B cell (primary cell): ENCODE measurements around the gene RAD51B. TPM values are rescaled to one million over a fixed set of nuclear protein-coding genes. Genes with fewer than 3 reads are reported as not detected.

Experiments used
- ATAC-seq: fragments of 200-7000 bp; cut with Tn5 transposase; one replicate; pipeline ENCODE4 v1.10.0; 2021; ENCODE audit warnings: low read depth, mild to moderate bottlenecking, moderate number of reproducible peaks, moderate library complexity
- CTCF ChIA-PET: fragments of 350-600 bp; sonication (Branson Sonifier 250); formaldehyde crosslinking; loops from one replicate; lab custom pipeline; 2021; ENCODE audit warnings: antibody characterized with exemption, inconsistent platforms; lab: Charles Lee
- POLR2A ChIA-PET: fragments of 350-600 bp; sonication (Branson Sonifier 250); formaldehyde crosslinking; loops from one replicate; lab custom pipeline; 2021; ENCODE audit warnings: antibody characterized with exemption; lab: Charles Lee
- DNase-seq: peaks from one replicate; pipeline ENCODE4 v3.0.0; 2013
- H2AFZ ChIP-seq: 2 replicates; pipeline ENCODE4 v1.6.1; 2012; ENCODE audit warnings: mild to moderate bottlenecking, low read depth, low read length; ENCODE audit not compliant: insufficient read depth, poor library complexity, severe bottlenecking
- H3K27ac ChIP-seq, 2 donors: 1 replicate in 1 of 2; 2 replicates in 1 of 2; pipeline ENCODE4 v1.5.1; 2012 to 2013; ENCODE audit warnings: low read length in 2 of 2, mild to moderate bottlenecking in 2 of 2, moderate library complexity in 1 of 2
- H3K27me3 ChIP-seq, 4 experiments: fragments of 200-600 bp in 1 of 4; sonication (generic) in 1 of 4; replicated peaks in 1 of 4; 1 replicate in 2 of 4; 2 replicates in 2 of 4; pipeline versions ENCODE4 v1.6.1 to v1.7.0; 2013 to 2016; ENCODE audit warnings: low read length in 3 of 4, mild to moderate bottlenecking in 2 of 4, mixed read lengths in 1 of 4, moderate library complexity in 1 of 4; ENCODE audit not compliant: insufficient read depth in 4 of 4, control insufficient read depth in 3 of 4; ENCODE audit errors: control extremely low read depth in 1 of 4
- H3K36me3 ChIP-seq, 2 experiments: replicated peaks in 1 of 2; 1 replicate in 1 of 2; 2 replicates in 1 of 2; pipeline versions ENCODE4 v1.6.1 to v1.7.1; 2013; ENCODE audit warnings: low read length in 1 of 2; ENCODE audit not compliant: insufficient read depth in 2 of 2, control insufficient read depth in 1 of 2; ENCODE audit errors: control extremely low read depth in 1 of 2, extremely low read depth in 1 of 2
- H3K4me1 ChIP-seq, 2 donors: fragments of 200-600 bp in 1 of 2; sonication (generic) in 1 of 2; 1 replicate in 1 of 2; 2 replicates in 1 of 2; pipeline versions ENCODE4 v1.5.1 to v1.6.1; 2013 to 2017; ENCODE audit warnings: low read length in 2 of 2; ENCODE audit not compliant: control insufficient read depth in 2 of 2, insufficient read depth in 2 of 2
- H3K4me2 ChIP-seq: replicated peaks from 2 replicates; pipeline ENCODE3; 2012; ENCODE audit warnings: mild to moderate bottlenecking, low read depth, low read length; ENCODE audit not compliant: poor library complexity, severe bottlenecking
- H3K4me3 ChIP-seq, 5 experiments: fragments of 200-600 bp in 1 of 5; sonication (generic) in 1 of 5; 1 replicate in 3 of 5; 2 replicates in 2 of 5; pipeline versions ENCODE4 v1.5.1 to v1.7.0; 2011 to 2016; ENCODE audit warnings: low read length in 4 of 5, mild to moderate bottlenecking in 4 of 5, low read depth in 2 of 5, control low read depth in 1 of 5, moderate library complexity in 1 of 5; ENCODE audit not compliant: insufficient read depth in 1 of 5; ENCODE audit errors: control extremely low read depth in 1 of 5, extremely low read depth in 1 of 5
- H3K79me2 ChIP-seq: fragments of 200-600 bp; sonication (generic); one replicate; pipeline ENCODE4 v1.6.0; 2016; ENCODE audit warnings: low read length; ENCODE audit not compliant: control insufficient read depth, insufficient read depth
- H3K9ac ChIP-seq: fragments of 200-600 bp; sonication (generic); 2 replicates; pipeline ENCODE4 v1.6.1; 2017; ENCODE audit warnings: mild to moderate bottlenecking, low read length, moderate library complexity
- H3K9me3 ChIP-seq, 3 donors: one replicate each; pipeline versions ENCODE4 v1.6.1 to v1.7.1; 2013; ENCODE audit warnings: low read length in 2 of 3; ENCODE audit not compliant: control insufficient read depth in 2 of 3, insufficient read depth in 1 of 3; ENCODE audit errors: control extremely low read depth in 1 of 3
- H4K20me1 ChIP-seq: 2 replicates; pipeline ENCODE4 v1.6.0; 2012; ENCODE audit warnings: mild to moderate bottlenecking, low read length; ENCODE audit not compliant: insufficient read depth, control insufficient read depth, poor library complexity, severe bottlenecking
- H3K27ac Mint-ChIP-seq: one replicate; pipeline ENCODE4 v1.8.0; 2021; ENCODE audit warnings: mixed read lengths
- H3K27me3 Mint-ChIP-seq: one replicate; pipeline ENCODE4 v1.8.0; 2021; ENCODE audit warnings: mixed read lengths
- H3K4me1 Mint-ChIP-seq: one replicate; pipeline ENCODE4 v1.8.0; 2021; ENCODE audit warnings: mixed read lengths
- H3K4me3 Mint-ChIP-seq: one replicate; pipeline ENCODE4 v1.8.0; 2021; ENCODE audit warnings: mixed read lengths
- H3K9me3 Mint-ChIP-seq: one replicate; pipeline ENCODE4 v1.8.0; 2022; ENCODE audit warnings: mixed read lengths; ENCODE audit not compliant: insufficient read depth
- CTCF ChIP-seq: fragments of 200-600 bp; IDR thresholded peaks from one replicate; pipeline ENCODE4 v1.8.0; 2022; ENCODE audit warnings: antibody characterized with exemption, mild to moderate bottlenecking
- EZH2 ChIP-seq: IDR thresholded peaks from 2 replicates; pipeline ENCODE4 v1.6.1; 2012; ENCODE audit warnings: borderline replicate concordance, low read depth, mild to moderate bottlenecking, moderate library complexity, low read length; ENCODE audit not compliant: insufficient read depth, poor library complexity, severe bottlenecking
- WGBS: methylation state at CpG from one replicate; pipeline ENCODE4 v1.1.5; 2013; ENCODE audit warnings: missing lambda C conversion rate; ENCODE audit not compliant: insufficient coverage; 5-methylcytosine and 5-hydroxymethylcytosine counted together
- intact Hi-C: fragments of 100-400 bp; cut with micrococcal nuclease; formaldehyde crosslinking; loops from one replicate; pipeline ENCODE4 v1.10.0; 2022
- polyA plus RNA-seq: library from polyadenylated mRNA; depleted of rRNA; stranded (reverse); fragments of >200 nt; gene quantifications from 2 replicates; pipeline ENCODE4 v1.2.3, GENCODE V29; 2012
- total RNA-seq, 2 donors: library from RNA; stranded (reverse); fragments of 120-200 nt in 1 of 2; gene quantifications; 1 replicate in 1 of 2; 2 replicates in 1 of 2; pipeline versions ENCODE4 v1.2.3 to v1.2.4, GENCODE V29; 2013 to 2022

The RAD51B gene
- total and polyA plus RNA-seq, 2 donors (not counting 1 experiment from before 2014, with no cell fraction given) = 6.5 to 60.6 TPM

- Mint-ChIP-seq H3K9me3 (no peaks in the 10 kb centered on the region), H3K27me3 (no peaks in the 10 kb centered on the region), H3K4me3 (peak overlapping the region; percentile 57), H3K4me1 (peaks cover 73% of the 10 kb centered on the region), H3K27ac (peak overlapping the region; percentile 97)
- DNase-seq (peak; percentile 79), ATAC-seq (peak; percentile 82)
- Histone ChIP-seq H3K4me1 (peaks cover 78 to 80% of the 10 kb centered on the region in 2 donors), H3K9ac (peak overlapping the region; percentile 42), H4K20me1 (no peaks in the 10 kb centered on the region), H3K36me3 (no peaks in the 10 kb centered on the region), H3K27me3 (no peaks in the 10 kb centered on the region), H3K4me3 (peak overlapping the region in 1 of 5 experiments; percentile 28), H3K4me2 (peak overlapping the region; percentile 67), H2AFZ (peak overlapping the region; percentile 83), H3K27ac (peak overlapping the region; percentile 94), H3K79me2 (peaks cover 24% of the 10 kb centered on the region), H3K9me3 (no peaks in the 10 kb centered on the region)
- ChIA-PET CTCF (interaction anchor here (0.7 to 2.5 kb wide), 11 partner anchors 10 to 372 kb away, joined by 3 to 7 read pairs (median 4); no protein-coding TSS in a partner anchor), POLR2A (interaction anchor here (0.5 to 1.1 kb wide), 9 partner anchors 44 to 345 kb away, joined by 3 to 6 read pairs (median 4); partner anchors contain the start of gene ZFP36L1)
- 71% methylated on average over 5 of the region's 12 CpGs for WGBS
- intact Hi-C loops = loop anchor here (5.0 kb wide), 1 partner anchor 69 kb away; no protein-coding TSS in a partner anchor
- TF ChIP-seq CTCF (no peak), EZH2 (no peak)
Observed at GRCh38 chr14:68471029-68471963, 651.7 kb downstream of the RAD51B start.
